Nephron progenitor cell (in vitro differentiated cells): ENCODE measurements around the gene KRTAP10-4.

Experiments
- DNase-seq: peaks from one replicate; pipeline ENCODE4 v3.0.0; 2021
- H3K27ac Mint-ChIP-seq: 2 replicates; pipeline ENCODE4 v1.8.0; 2021; ENCODE audit warnings: mild to moderate bottlenecking, moderate library complexity, mixed read lengths
- H3K27me3 Mint-ChIP-seq: 2 replicates; pipeline ENCODE4 v1.8.0; 2021; ENCODE audit warnings: mild to moderate bottlenecking, low read depth, mixed read lengths; ENCODE audit not compliant: poor library complexity
- H3K36me3 Mint-ChIP-seq: 2 replicates; pipeline ENCODE4 v1.8.0; 2021; ENCODE audit warnings: low read depth, mixed read lengths
- H3K4me1 Mint-ChIP-seq: 2 replicates; pipeline ENCODE4 v1.8.0; 2021; ENCODE audit warnings: mixed read lengths
- H3K4me3 Mint-ChIP-seq: 2 replicates; pipeline ENCODE4 v1.8.0; 2021; ENCODE audit warnings: mild to moderate bottlenecking, moderate library complexity, mixed read lengths
- H3K9me3 Mint-ChIP-seq: 2 replicates; pipeline ENCODE4 v1.8.0; 2021; ENCODE audit warnings: mild to moderate bottlenecking, moderate library complexity, mixed read lengths
- TF ChIP-seq, protein P1 (sequence below): fragments of 200-600 bp; sonication (generic); IDR thresholded peaks from 2 replicates; pipeline ENCODE4 v1.5.0; 2021; ENCODE audit warnings: antibody characterized with exemption

The KRTAP10-4 gene

GRCh38 chr21:44619886-44620285, 46.4 kb downstream of the KRTAP10-4 start:
- Mint-ChIP-seq H3K4me3 (no peak overlapping the region), H3K36me3 (peaks cover 18% of the 10 kb centered on the region), H3K4me1 (peaks cover 18% of the 10 kb centered on the region), H3K27me3 (peaks cover 4% of the 10 kb centered on the region), H3K9me3 (peaks cover 59% of the 10 kb centered on the region), H3K27ac (no peak overlapping the region)
- TF ChIP-seq, protein P1, sequence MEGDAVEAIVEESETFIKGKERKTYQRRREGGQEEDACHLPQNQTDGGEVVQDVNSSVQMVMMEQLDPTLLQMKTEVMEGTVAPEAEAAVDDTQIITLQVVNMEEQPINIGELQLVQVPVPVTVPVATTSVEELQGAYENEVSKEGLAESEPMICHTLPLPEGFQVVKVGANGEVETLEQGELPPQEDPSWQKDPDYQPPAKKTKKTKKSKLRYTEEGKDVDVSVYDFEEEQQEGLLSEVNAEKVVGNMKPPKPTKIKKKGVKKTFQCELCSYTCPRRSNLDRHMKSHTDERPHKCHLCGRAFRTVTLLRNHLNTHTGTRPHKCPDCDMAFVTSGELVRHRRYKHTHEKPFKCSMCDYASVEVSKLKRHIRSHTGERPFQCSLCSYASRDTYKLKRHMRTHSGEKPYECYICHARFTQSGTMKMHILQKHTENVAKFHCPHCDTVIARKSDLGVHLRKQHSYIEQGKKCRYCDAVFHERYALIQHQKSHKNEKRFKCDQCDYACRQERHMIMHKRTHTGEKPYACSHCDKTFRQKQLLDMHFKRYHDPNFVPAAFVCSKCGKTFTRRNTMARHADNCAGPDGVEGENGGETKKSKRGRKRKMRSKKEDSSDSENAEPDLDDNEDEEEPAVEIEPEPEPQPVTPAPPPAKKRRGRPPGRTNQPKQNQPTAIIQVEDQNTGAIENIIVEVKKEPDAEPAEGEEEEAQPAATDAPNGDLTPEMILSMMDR = no peak
- no peak for DNase-seq

DNA sequence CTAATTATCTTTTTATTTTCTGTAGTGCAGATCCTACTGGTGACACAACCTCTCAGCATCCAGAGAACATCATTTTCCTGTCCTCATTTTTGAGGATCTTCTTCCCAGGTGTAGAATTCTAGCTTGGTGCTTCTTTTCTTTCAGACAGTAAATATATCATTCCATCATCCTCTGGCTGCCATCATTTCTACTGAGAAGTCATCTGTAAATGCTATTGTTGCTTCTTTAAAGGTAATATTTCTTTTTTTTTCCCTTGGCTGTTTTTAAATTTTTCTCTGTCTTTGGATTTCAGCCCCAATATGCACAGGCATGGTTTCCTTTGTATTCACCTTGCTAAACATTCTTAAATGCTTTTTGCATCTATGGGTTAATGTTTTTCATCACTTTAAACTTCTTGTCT, 50.0 kb downstream of the KRTAP10-4 start:
- no peak overlapping the region for H3K4me3 Mint-ChIP-seq
- TF ChIP-seq, protein P1 = no peak
- H3K27me3 Mint-ChIP-seq = peaks cover 3% of the 10 kb centered on the region
- DNase-seq = no peak
- H3K27ac Mint-ChIP-seq = no peak overlapping the region
- H3K36me3 Mint-ChIP-seq = peaks cover 18% of the 10 kb centered on the region
- H3K4me1 Mint-ChIP-seq = peaks cover 7% of the 10 kb centered on the region
- peaks cover 67% of the 10 kb centered on the region for H3K9me3 Mint-ChIP-seq
